HepG2 (cell line): ENCODE data around the gene ZNF491. TPM values are rescaled to one million over a fixed set of nuclear protein-coding genes. Genes with fewer than 3 reads are reported as not detected.

Experiments used
- ARNT ChIP-seq: fragments of 450-650 bp; IDR thresholded peaks from 2 replicates; pipeline ENCODE4 v1.6.1; 2017
- DBP ChIP-seq: sonication (generic); formaldehyde crosslinking; IDR thresholded peaks from 2 replicates; pipeline ENCODE4 v1.4.0; 2020; ENCODE audit warnings: missing genetic modification reagents; ENCODE audit errors: not compliant biosample characterization
- E2F5 ChIP-seq: sonication (generic); formaldehyde crosslinking; conservative IDR thresholded peaks from 2 replicates; pipeline ENCODE4 v1.4.0; 2020; ENCODE audit warnings: missing genetic modification reagents
- FOXJ3 ChIP-seq: sonication (generic); formaldehyde crosslinking; IDR thresholded peaks from 2 replicates; pipeline ENCODE4 v1.4.0; 2020; ENCODE audit warnings: missing genetic modification reagents, mild to moderate bottlenecking, borderline replicate concordance
- HOXA7 ChIP-seq: sonication (generic); formaldehyde crosslinking; IDR thresholded peaks from 2 replicates; pipeline ENCODE4 v1.8.1; 2022; ENCODE audit warnings: mild to moderate bottlenecking, missing genetic modification reagents, moderate library complexity
- JDP2 ChIP-seq: sonication (generic); formaldehyde crosslinking; IDR thresholded peaks from 2 replicates; pipeline ENCODE4 v1.8.1; 2022; ENCODE audit warnings: missing genetic modification reagents, borderline replicate concordance
- MIER3 ChIP-seq: IDR thresholded peaks from 2 replicates; pipeline ENCODE4 v1.6.1; 2016; ENCODE audit warnings: missing compliant biosample characterization, borderline replicate concordance
- MIXL1 ChIP-seq: IDR thresholded peaks from 2 replicates; pipeline ENCODE4 v1.6.1; 2016
- PTBP1 ChIP-seq: fragments of 200-400 bp; formaldehyde crosslinking; IDR thresholded peaks from 2 replicates; pipeline ENCODE4 v1.6.1; 2018; ENCODE audit warnings: low read length, low read depth; ENCODE audit not compliant: poor library complexity, severe bottlenecking
- SYNCRIP ChIP-seq: fragments of 200-400 bp; formaldehyde crosslinking; IDR thresholded peaks from 2 replicates; pipeline ENCODE4 v1.6.1; 2018; ENCODE audit warnings: mild to moderate bottlenecking, low read depth, low read length; ENCODE audit not compliant: insufficient read depth
- TBP ChIP-seq: sonication (generic); formaldehyde crosslinking; IDR thresholded peaks from 2 replicates; pipeline ENCODE4 v1.5.0; 2020; ENCODE audit warnings: missing genetic modification reagents
- THAP11 ChIP-seq: IDR thresholded peaks from 2 replicates; pipeline ENCODE4 v1.6.1; 2016; ENCODE audit warnings: missing biosample characterization, missing genetic modification reagents
- WIZ ChIP-seq: sonication (generic); formaldehyde crosslinking; IDR thresholded peaks from 2 replicates; pipeline ENCODE4 v1.5.1; 2020; ENCODE audit warnings: mild to moderate bottlenecking, missing genetic modification reagents
- YEATS4 ChIP-seq: sonication (generic); formaldehyde crosslinking; IDR thresholded peaks from 2 replicates; pipeline ENCODE4 v1.4.0; 2020; ENCODE audit warnings: missing genetic modification reagents, borderline replicate concordance
- ZNF407 ChIP-seq: sonication (generic); formaldehyde crosslinking; IDR thresholded peaks from one replicate; pipeline ENCODE4 v1.5.1; 2020; ENCODE audit warnings: mild to moderate bottlenecking, missing genetic modification reagents; ENCODE audit errors: not compliant biosample characterization
- ZNF432 ChIP-seq: sonication (generic); formaldehyde crosslinking; IDR thresholded peaks from 2 replicates; pipeline ENCODE4 v1.5.0; 2020; ENCODE audit warnings: missing genetic modification reagents, mild to moderate bottlenecking, borderline replicate concordance
- ZNF563 ChIP-seq: sonication (generic); formaldehyde crosslinking; IDR thresholded peaks from 2 replicates; pipeline ENCODE4 v1.8.0; 2022; ENCODE audit warnings: mild to moderate bottlenecking, moderate library complexity, missing genetic modification reagents
- polyA plus RNA-seq, 8 experiments: library from polyadenylated mRNA; depleted of rRNA in 3 of 8; stranded (reverse) in 7 of 8; unstranded in 1 of 8; fragments of >200 nt; fragmentation: Illumina TruSeq in 4 of 8; extraction: Trizol in 4 of 8; gene quantifications; 2 replicates each; pipeline versions ENCODE4 v1.2.1 to v1.2.3, GENCODE V29; 2011 to 2016; ENCODE audit warnings: low read depth in 4 of 8, missing spikeins in 1 of 8, mixed read lengths in 1 of 8; ENCODE audit not compliant: insufficient read depth in 1 of 8
- total RNA-seq, 5 experiments: library from RNA; depleted of rRNA; stranded (reverse); fragments of >200 nt; fragmentation: Illumina TruSeq; extraction: Trizol; gene quantifications; 2 replicates each; pipeline ENCODE4 v1.2.3, GENCODE V29; 2016; ENCODE audit warnings: low read depth in 1 of 5

ZNF491 gene
- total and polyA plus RNA-seq, 2 of the 13 experiments (the other 11 are each of a cell fraction or from before 2014, with no cell fraction given), result 0.57 to 2.2 TPM

- TF ChIP-seq ZNF407 (no peak), FOXJ3 (no peak), MIXL1 (0 out of 2 replicates have a peak, but pooled peaks have one; percentile 18), YEATS4 (CRISPR knock-in tag) (peak; percentile 71), TBP (CRISPR knock-in tag) (no peak), ZNF563 (peak; percentile 36; the same call in 1 of the 2 replicates), JDP2 (CRISPR knock-in tag) (no peak), THAP11 (CRISPR knock-in tag) (peak; percentile 71), PTBP1 (no peak), ZNF432 (CRISPR knock-in tag) (no peak), WIZ (CRISPR knock-in tag) (no peak), ARNT (no peak), HOXA7 (CRISPR knock-in tag) (no peak), DBP (CRISPR knock-in tag) (no peak), E2F5 (0 out of 2 replicates have a peak, but pooled peaks have one; percentile 37), SYNCRIP (no peak), MIER3 (CRISPR knock-in tag) (peak; percentile 35; the same call in 1 of the 2 replicates)
These were observed 31.4 kb upstream of the ZNF491 start, which contains the start of gene ZNF441 (continued) for GRCh38 chr19:11766597-11767591.
